ENCODE results near the gene SNRK. TPM values are rescaled to one million over a fixed set of nuclear protein-coding genes. Genes with fewer than 3 reads are reported as not detected.

SNRK gene
- total RNA-seq, 4 donors from 2014 or later = 30.7 to 50.4 (median 45.8) TPM

GRCh38 chr3:43298292-43298691 lies 12.0 kb downstream of the SNRK start:
- no peak for DNase-seq (ENCODE audit: extremely low spot score)
- H3K27me3 ChIP-seq = no peaks in the 10 kb centered on the region
- no peak for TF ChIP-seq EP300 (IDR thresholded peaks at IDR 0.05)
- TF ChIP-seq POLR2A (IDR thresholded peaks at IDR 0.05; ENCODE audit: low read depth) = no peak
- no peak for TF ChIP-seq CTCF (IDR thresholded peaks at IDR 0.05)
- no peak for TF ChIP-seq POLR2AphosphoS5 (IDR thresholded peaks at IDR 0.05)
- no peak overlapping the region for H3K27ac ChIP-seq (replicated peaks in 1 of 4)
- H3K9me3 ChIP-seq = no peaks in the 10 kb centered on the region
- peaks cover 56 to 82% (median 73%) of the 10 kb centered on the region in 4 donors for H3K4me1 ChIP-seq
- no peak overlapping the region for H3K4me3 ChIP-seq
- intact Hi-C loops (cut with DNase I) = no loop called here
- H3K36me3 ChIP-seq = peaks cover 0 to 5% (median 3%) of the 10 kb centered on the region in 4 donors
- 88% methylated on average over 2 of the region's 2 CpGs for WGBS

- intact Hi-C loops (cut with DNase I) = no loop called here
- peaks cover 52 to 78% (median 68%) of the 10 kb centered on the region in 4 donors for H3K4me1 ChIP-seq
- H3K4me3 ChIP-seq = no peak overlapping the region
- peaks cover 0 to 9% (median 8%) of the 10 kb centered on the region in 4 donors for H3K36me3 ChIP-seq
- no peak for DNase-seq (ENCODE audit: extremely low spot score)
- WGBS = 100% methylated on average over 3 of the region's 4 CpGs
- no peak overlapping the region for H3K27ac ChIP-seq (replicated peaks in 1 of 4)
- H3K9me3 ChIP-seq = no peaks in the 10 kb centered on the region
- no peak for TF ChIP-seq CTCF (IDR thresholded peaks at IDR 0.05)
- TF ChIP-seq POLR2A (IDR thresholded peaks at IDR 0.05; ENCODE audit: low read depth) = no peak
- TF ChIP-seq POLR2AphosphoS5 (IDR thresholded peaks at IDR 0.05) = no peak
- TF ChIP-seq EP300 (IDR thresholded peaks at IDR 0.05) = no peak
- H3K27me3 ChIP-seq = no peaks in the 10 kb centered on the region
Measured at GRCh38 chr3:43298761-43299160, 12.4 kb downstream of the SNRK start.

GRCh38 chr3:43302116-43302880 lies 16.0 kb downstream of the SNRK start:
- Histone ChIP-seq H3K4me3 (no peak overlapping the region), H3K4me1 (peaks cover 35 to 54% (median 46%) of the 10 kb centered on the region in 4 donors), H3K27ac (replicated peaks in 1 of 4) (no peak overlapping the region), H3K36me3 (peaks cover 0 to 20% (median 14%) of the 10 kb centered on the region in 4 donors), H3K9me3 (no peaks in the 10 kb centered on the region), H3K27me3 (no peaks in the 10 kb centered on the region)
- no peak for TF ChIP-seq POLR2AphosphoS5 (IDR thresholded peaks at IDR 0.05)
- DNase-seq (ENCODE audit: extremely low spot score) = no peak
- intact Hi-C loops (cut with DNase I) = no loop called here
- WGBS = 85% methylated on average over 1 of the region's 1 CpG

- WGBS = 84% methylated on average over 3 of the region's 3 CpGs
- H3K4me3 ChIP-seq = no peak overlapping the region
- DNase-seq (ENCODE audit: extremely low spot score) = no peak
- peaks cover 0 to 4% (median 0%) of the 10 kb centered on the region in 4 donors for H3K9me3 ChIP-seq
- peaks cover 20 to 36% (median 31%) of the 10 kb centered on the region in 4 donors for H3K4me1 ChIP-seq
- TF ChIP-seq EP300 (IDR thresholded peaks at IDR 0.05) = no peak
- TF ChIP-seq CTCF (IDR thresholded peaks at IDR 0.05) = no peak
- TF ChIP-seq POLR2AphosphoS5 (IDR thresholded peaks at IDR 0.05) = no peak
- no peak for TF ChIP-seq POLR2A (IDR thresholded peaks at IDR 0.05; ENCODE audit: low read depth)
- H3K36me3 ChIP-seq = peaks cover 0 to 28% (median 21%) of the 10 kb centered on the region in 4 donors
- intact Hi-C loops (cut with DNase I) = no loop called here
- no peaks in the 10 kb centered on the region for H3K27me3 ChIP-seq
- H3K27ac ChIP-seq (replicated peaks in 1 of 4) = no peak overlapping the region
Measured at GRCh38 chr3:43304126-43304525, 17.8 kb downstream of the SNRK start.

GRCh38 chr3:43307226-43307625 lies 20.9 kb downstream of the SNRK start:
- Histone ChIP-seq H3K9me3 (peaks cover 0 to 4% (median 0%) of the 10 kb centered on the region in 4 donors), H3K27ac (replicated peaks in 1 of 4) (no peak overlapping the region), H3K36me3 (peaks cover 0 to 32% (median 21%) of the 10 kb centered on the region in 4 donors), H3K4me3 (no peak overlapping the region), H3K4me1 (peaks cover 7 to 30% (median 13%) of the 10 kb centered on the region in 4 donors), H3K27me3 (no peaks in the 10 kb centered on the region)
- TF ChIP-seq POLR2AphosphoS5 (IDR thresholded peaks at IDR 0.05) = no peak
- TF ChIP-seq CTCF (IDR thresholded peaks at IDR 0.05) = no peak
- no peak for TF ChIP-seq POLR2A (IDR thresholded peaks at IDR 0.05; ENCODE audit: low read depth)
- TF ChIP-seq EP300 (IDR thresholded peaks at IDR 0.05) = no peak
- intact Hi-C loops (cut with DNase I) = no loop called here
- 94% methylated on average over 3 of the region's 3 CpGs for WGBS
- DNase-seq (ENCODE audit: extremely low spot score) = no peak

All from esophagus muscularis mucosa (tissue), 4 donors.